ENCODE results near the gene GPC3. TPM values are rescaled to one million over a fixed set of nuclear protein-coding genes. Genes with fewer than 3 reads are reported as not detected.

GPC3 gene
- total and polyA plus RNA-seq, 2 of the 4 experiments (the other 2 are of a cell fraction), result not detected

DNA sequence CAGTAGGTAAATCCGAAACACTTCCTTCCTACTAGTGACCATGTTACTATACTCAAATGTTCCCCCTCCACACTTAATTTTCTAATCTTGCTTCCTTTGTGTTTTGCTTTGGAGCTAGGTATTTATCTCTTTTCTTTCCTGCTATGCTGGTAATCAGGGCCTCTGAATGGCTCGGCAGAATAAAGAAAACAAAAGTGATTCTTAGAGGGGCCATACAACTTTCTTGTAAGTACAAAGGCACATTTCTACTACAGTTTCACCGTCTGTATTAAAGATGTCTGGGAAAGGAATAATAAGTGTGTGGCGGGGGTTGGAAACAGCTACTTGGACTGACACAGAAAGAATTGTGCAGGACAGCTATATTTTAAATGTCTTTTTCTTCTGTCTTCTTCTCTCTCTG lies 50.3 kb downstream of the GPC3 start:
- no peak overlapping the region for H3K56ac ChIP-seq (ENCODE audit: extremely low read depth, insufficient read depth, low read length)
- no peak overlapping the region for H2BK20ac ChIP-seq (ENCODE audit: low read depth, low read length)
- no peak for ATAC-seq (ENCODE audit: low read depth)
- ChIA-PET POLR2A (ENCODE audit: unreplicated experiment) (no interaction called here), CTCF (no interaction called here)
- H2AK9ac ChIP-seq (replicated peaks; ENCODE audit: low read depth, low read length, poor library complexity), result no peak overlapping the region
- H3K36me3 ChIP-seq (ENCODE audit: control insufficient read depth, insufficient read depth, low read length), result no peaks in the 10 kb centered on the region
- no peak overlapping the region for H4K5ac ChIP-seq (ENCODE audit: low read depth, low read length)
- H3K9me1 ChIP-seq (ENCODE audit: insufficient read depth, low read length), result no peaks in the 10 kb centered on the region
- dilution Hi-C loops (cut with HindIII; ENCODE audit: low sequenced_read_pairs, unreplicated experiment) (no loop called here), intact Hi-C loops (cut with micrococcal nuclease) (no loop called here), in situ Hi-C loops (cut with MboI; ENCODE audit: low sequenced_read_pairs) (no loop called here)
- H2AK5ac ChIP-seq (ENCODE audit: low read depth, low read length), result no peak overlapping the region
- no peaks in the 10 kb centered on the region for H4K20me1 ChIP-seq (ENCODE audit: insufficient read depth, low read length)
- H3K4me2 ChIP-seq (ENCODE audit: low read depth, low read length), result no peak overlapping the region
- no peaks in the 10 kb centered on the region for H3K79me1 ChIP-seq (ENCODE audit: low read depth in 1 of 2, low read length in 2 of 2)
- WGBS, 2 experiments (ENCODE audit: extremely low coverage in 2 of 2, insufficient read length in 1 of 2), result no CpG with 5 or more reads among the region's 4 CpGs
- H3K27me3 ChIP-seq (ENCODE audit: control insufficient read depth, insufficient read depth, low read length), result no peaks in the 10 kb centered on the region; the same call in 1 of the 2 replicates
- H3K4me3 ChIP-seq (ENCODE audit: insufficient read depth, low read depth, low read length), result no peak overlapping the region
- H4K91ac ChIP-seq (ENCODE audit: insufficient read depth, low read depth, low read length), result no peak overlapping the region
- BruUV-seq (replicated peaks), result no TSS peak
- no peak overlapping the region for H3K4ac ChIP-seq (ENCODE audit: low read depth, low read length)
- H2BK15ac ChIP-seq (ENCODE audit: low read depth, low read length), result no peak overlapping the region
- no peaks in the 10 kb centered on the region for H3K9me3 ChIP-seq (ENCODE audit: control insufficient read depth, insufficient read depth, low read length)
- TF ChIP-seq, protein P1, sequence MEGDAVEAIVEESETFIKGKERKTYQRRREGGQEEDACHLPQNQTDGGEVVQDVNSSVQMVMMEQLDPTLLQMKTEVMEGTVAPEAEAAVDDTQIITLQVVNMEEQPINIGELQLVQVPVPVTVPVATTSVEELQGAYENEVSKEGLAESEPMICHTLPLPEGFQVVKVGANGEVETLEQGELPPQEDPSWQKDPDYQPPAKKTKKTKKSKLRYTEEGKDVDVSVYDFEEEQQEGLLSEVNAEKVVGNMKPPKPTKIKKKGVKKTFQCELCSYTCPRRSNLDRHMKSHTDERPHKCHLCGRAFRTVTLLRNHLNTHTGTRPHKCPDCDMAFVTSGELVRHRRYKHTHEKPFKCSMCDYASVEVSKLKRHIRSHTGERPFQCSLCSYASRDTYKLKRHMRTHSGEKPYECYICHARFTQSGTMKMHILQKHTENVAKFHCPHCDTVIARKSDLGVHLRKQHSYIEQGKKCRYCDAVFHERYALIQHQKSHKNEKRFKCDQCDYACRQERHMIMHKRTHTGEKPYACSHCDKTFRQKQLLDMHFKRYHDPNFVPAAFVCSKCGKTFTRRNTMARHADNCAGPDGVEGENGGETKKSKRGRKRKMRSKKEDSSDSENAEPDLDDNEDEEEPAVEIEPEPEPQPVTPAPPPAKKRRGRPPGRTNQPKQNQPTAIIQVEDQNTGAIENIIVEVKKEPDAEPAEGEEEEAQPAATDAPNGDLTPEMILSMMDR (conservative IDR thresholded peaks at IDR 0.05; ENCODE audit: low read depth, low read length), result no peak
- TF ChIP-seq RCOR1 (IDR thresholded peaks at IDR 0.05; ENCODE audit: insufficient replicate concordance, low read length), result no peak
- TF ChIP-seq MXI1 (IDR thresholded peaks at IDR 0.05; ENCODE audit: borderline replicate concordance, low read depth, low read length), result no peak
- TF ChIP-seq, protein P2, sequence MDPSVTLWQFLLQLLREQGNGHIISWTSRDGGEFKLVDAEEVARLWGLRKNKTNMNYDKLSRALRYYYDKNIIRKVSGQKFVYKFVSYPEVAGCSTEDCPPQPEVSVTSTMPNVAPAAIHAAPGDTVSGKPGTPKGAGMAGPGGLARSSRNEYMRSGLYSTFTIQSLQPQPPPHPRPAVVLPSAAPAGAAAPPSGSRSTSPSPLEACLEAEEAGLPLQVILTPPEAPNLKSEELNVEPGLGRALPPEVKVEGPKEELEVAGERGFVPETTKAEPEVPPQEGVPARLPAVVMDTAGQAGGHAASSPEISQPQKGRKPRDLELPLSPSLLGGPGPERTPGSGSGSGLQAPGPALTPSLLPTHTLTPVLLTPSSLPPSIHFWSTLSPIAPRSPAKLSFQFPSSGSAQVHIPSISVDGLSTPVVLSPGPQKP (IDR thresholded peaks at IDR 0.05; ENCODE audit: borderline replicate concordance, low read depth, low read length), result no peak
- TF ChIP-seq MAZ (IDR thresholded peaks at IDR 0.05; ENCODE audit: borderline replicate concordance, low read depth, low read length), result no peak
- no peak for TF ChIP-seq MAFK (IDR thresholded peaks at IDR 0.05; ENCODE audit: low read depth, low read length)
- TF ChIP-seq FOS (IDR thresholded peaks at IDR 0.05; ENCODE audit: low read depth, low read length), result no peak
- no peak for TF ChIP-seq SMC3 (IDR thresholded peaks at IDR 0.05; ENCODE audit: low read depth, low read length)
- no peak for TF ChIP-seq NFE2L2 (IDR thresholded peaks at IDR 0.05; ENCODE audit: low read depth, low read length)
- no peak for TF ChIP-seq BHLHE40 (IDR thresholded peaks at IDR 0.05; ENCODE audit: low read depth, low read length)
- TF ChIP-seq RFX5 (IDR thresholded peaks at IDR 0.05; ENCODE audit: low read depth, low read length), result no peak
- H3K4me1 ChIP-seq (ENCODE audit: control insufficient read depth, insufficient read depth, low read length), result no peaks in the 10 kb centered on the region
- H4K8ac ChIP-seq (ENCODE audit: low read depth in 2 of 2, low read length in 2 of 2), result no peak overlapping the region
- H2BK120ac ChIP-seq (ENCODE audit: low read depth, low read length), result no peak overlapping the region
- H2AFZ ChIP-seq (replicated peaks; ENCODE audit: low read length, poor library complexity), result no peak overlapping the region
- H3K9ac ChIP-seq (ENCODE audit: low read depth, low read length), result no peak overlapping the region
- H3K23ac ChIP-seq (ENCODE audit: low read depth, low read length), result no peak overlapping the region
- no peak overlapping the region for H2BK5ac ChIP-seq (ENCODE audit: low read depth, low read length, poor library complexity, severe bottlenecking)
- H3K14ac ChIP-seq (replicated peaks; ENCODE audit: low read depth, low read length), result no peak overlapping the region
- no peak overlapping the region for H3K18ac ChIP-seq (ENCODE audit: low read depth, low read length)
- DNase-seq, result no peak
- no peak overlapping the region for H3K27ac ChIP-seq (ENCODE audit: insufficient read depth, low read length)

Data from IMR-90 (cell line).